Measurements from ENCODE around the gene CARF. TPM values are rescaled to one million over a fixed set of nuclear protein-coding genes. Genes with fewer than 3 reads are reported as not detected.
"Not testable (repeated sequence)": the region's sequence is repeated elsewhere in the genome, so short reads cannot be mapped to it uniquely, and the experiment has no call there.

The CARF gene
- total RNA-seq, 1 donor from 2014 or later: 21.4 TPM

- no peak for DNase-seq (ENCODE audit: low spot score)
Measured at GRCh38 chr2:202933958-202934357, 21.9 kb downstream of the CARF start.

- DNase-seq (ENCODE audit: low spot score): no peak
Measured at GRCh38 chr2:202934456-202934855, 22.4 kb downstream of the CARF start.

GRCh38 chr2:202938960-202939359, 26.9 kb downstream of the CARF start:
- DNase-seq (ENCODE audit: low spot score): no peak

GRCh38 chr2:202941771-202942170, 29.7 kb downstream of the CARF start:
- no peak for DNase-seq (ENCODE audit: low spot score)

GRCh38 chr2:202944408-202944807, 32.3 kb downstream of the CARF start:
- no peak for DNase-seq (ENCODE audit: low spot score)

- no peak for DNase-seq (ENCODE audit: low spot score)
Measured at GRCh38 chr2:202944816-202945215, 32.7 kb downstream of the CARF start.

- no peak for DNase-seq (ENCODE audit: low spot score)
Measured at GRCh38 chr2:202945497-202945896, 33.4 kb downstream of the CARF start.

- not testable (repeated sequence) for DNase-seq (ENCODE audit: low spot score)
Measured at GRCh38 chr2:202949333-202949732, 37.3 kb downstream of the CARF start.

- no peak for DNase-seq (ENCODE audit: low spot score)
Measured at GRCh38 chr2:202950592-202950991, 38.5 kb downstream of the CARF start.

GRCh38 chr2:202960524-202960923, 48.4 kb downstream of the CARF start:
- no peak for DNase-seq (ENCODE audit: low spot score)

- no peak for DNase-seq (ENCODE audit: low spot score)
Measured at GRCh38 chr2:202963712-202964111, 51.6 kb downstream of the CARF start.

- peak; percentile 5 for DNase-seq (ENCODE audit: low spot score)
Measured at GRCh38 chr2:202965810-202966460, 53.9 kb downstream of the CARF start.

- not testable (repeated sequence) for DNase-seq (ENCODE audit: low spot score)
Measured at GRCh38 chr2:202969404-202969803, 57.3 kb downstream of the CARF start.

- no peak for DNase-seq (ENCODE audit: low spot score)
Measured at GRCh38 chr2:202976809-202977208, 64.7 kb downstream of the CARF start.

- DNase-seq (ENCODE audit: low spot score): no peak
Measured at GRCh38 chr2:202982779-202983491, 70.9 kb downstream of the CARF start.

GRCh38 chr2:202989749-202990148, 77.7 kb downstream of the CARF start:
- DNase-seq (ENCODE audit: low spot score): no peak

- DNase-seq (ENCODE audit: low spot score): no peak
Measured at GRCh38 chr2:202990501-202990900, 78.4 kb downstream of the CARF start.

GRCh38 chr2:202997113-202997512, 85.0 kb downstream of the CARF start:
- not testable (repeated sequence) for DNase-seq (ENCODE audit: low spot score)

GRCh38 chr2:203002054-203002821, 90.2 kb downstream of the CARF start:
- peak; percentile 50 for DNase-seq (ENCODE audit: low spot score)

- DNase-seq (ENCODE audit: low spot score): no peak
Measured at GRCh38 chr2:203003716-203004115, 91.6 kb downstream of the CARF start.

- DNase-seq (ENCODE audit: low spot score): peak; percentile 99
Measured at GRCh38 chr2:203014456-203015199, 102.6 kb downstream of the CARF start, which contains the start of gene NBEAL1. Gene NBEAL1, plus strand, starts transcription at chr2:203014875. Its CDS starts 1,510 bp downstream, at chr2:203016385.

- no peak for DNase-seq (ENCODE audit: low spot score)
Measured at GRCh38 chr2:203016716-203017115, 104.6 kb downstream of the CARF start.

Data from umbilical cord (tissue), 2 donors.